MM.1S (cell line): ENCODE results near the gene RDH16.
"Not testable (repeated sequence)": the region's sequence is repeated elsewhere in the genome, so short reads cannot be mapped to it uniquely, and the experiment has no call there.

ENCODE experiments used
- DNase-seq: peaks from one replicate; pipeline ENCODE4 v3.0.0-alpha.2; 2015
- H2AFZ ChIP-seq: fragments of 300-600 bp; sonication (generic); 2 replicates; pipeline ENCODE4 v1.6.0; 2016; ENCODE audit warnings: antibody characterized with exemption, low read length
- H3F3A ChIP-seq: fragments of 300-600 bp; sonication (generic); 2 replicates; pipeline ENCODE4 v1.6.1; 2016; ENCODE audit warnings: mild to moderate bottlenecking, antibody characterized with exemption, low read length, moderate library complexity, mixed read lengths; ENCODE audit not compliant: insufficient read depth
- H3K27ac ChIP-seq: fragments of 300-600 bp; sonication (generic); 2 replicates; pipeline ENCODE4 v1.5.1; 2016; ENCODE audit warnings: mild to moderate bottlenecking, low read length
- H3K27me3 ChIP-seq: fragments of 300-600 bp; sonication (generic); replicated peaks from 2 replicates; pipeline ENCODE4 v1.6.0; 2016; ENCODE audit warnings: low read length; ENCODE audit not compliant: insufficient read depth
- H3K36me3 ChIP-seq: fragments of 300-600 bp; sonication (generic); replicated peaks from 2 replicates; pipeline ENCODE4 v1.6.1; 2016; ENCODE audit warnings: mild to moderate bottlenecking, low read length, mixed read lengths; ENCODE audit not compliant: insufficient read depth
- H3K4me1 ChIP-seq: fragments of 300-600 bp; sonication (generic); 2 replicates; pipeline ENCODE4 v1.6.1; 2016; ENCODE audit warnings: low read length, mixed read lengths
- H3K4me2 ChIP-seq: fragments of 300-600 bp; sonication (generic); 2 replicates; pipeline ENCODE4 v1.6.0; 2016; ENCODE audit warnings: low read depth, low read length
- H3K4me3 ChIP-seq: fragments of 300-600 bp; sonication (generic); 2 replicates; pipeline ENCODE4 v1.5.1; 2016; ENCODE audit warnings: low read length, mixed read lengths
- H3K79me2 ChIP-seq: fragments of 300-600 bp; sonication (generic); 2 replicates; pipeline ENCODE4 v1.6.1; 2016; ENCODE audit warnings: mixed run types, low read length, mixed read lengths
- H3K9ac ChIP-seq: fragments of 300-600 bp; sonication (generic); 2 replicates; pipeline ENCODE4 v1.6.1; 2016; ENCODE audit warnings: low read length, mixed read lengths
- H3K9me2 ChIP-seq: fragments of 300-600 bp; sonication (generic); replicated peaks from 2 replicates; pipeline ENCODE4 v1.6.1; 2016; ENCODE audit warnings: mild to moderate bottlenecking, low read length, mixed read lengths; ENCODE audit not compliant: insufficient read depth
- H3K9me3 ChIP-seq: fragments of 300-600 bp; sonication (generic); replicated peaks from 2 replicates; pipeline ENCODE4 v1.6.1; 2016; ENCODE audit warnings: mild to moderate bottlenecking, low read length, mixed read lengths; ENCODE audit not compliant: insufficient read depth
- H4K20me1 ChIP-seq: fragments of 300-600 bp; sonication (generic); 2 replicates; pipeline ENCODE4 v1.6.1; 2016; ENCODE audit warnings: mild to moderate bottlenecking, low read length, moderate library complexity, mixed read lengths; ENCODE audit not compliant: insufficient read depth
- CTCF ChIP-seq: fragments of 300-600 bp; sonication (generic); IDR thresholded peaks from 2 replicates; pipeline ENCODE4 v1.5.1; 2016; ENCODE audit warnings: antibody characterized with exemption, low read length, mixed read lengths
- EZH2 ChIP-seq: fragments of 300-600 bp; sonication (generic); optimal IDR thresholded peaks from 2 replicates; pipeline ENCODE3; 2017; ENCODE audit warnings: low read depth, mild to moderate bottlenecking, antibody characterized with exemption, low read length, mixed read lengths
- EZH2phosphoT487 ChIP-seq: fragments of 300-600 bp; sonication (generic); IDR thresholded peaks from 2 replicates; pipeline ENCODE4 v1.6.1; 2018; ENCODE audit warnings: antibody characterized with exemption, low read length

Gene RDH16

GRCh38 chr12:56947633-56948456, 9.6 kb downstream of the RDH16 start:
- Histone ChIP-seq H2AFZ (no peak overlapping the region), H3K4me2 (no peak overlapping the region)
- no peak for DNase-seq

GRCh38 chr12:56943878-56944277, 13.5 kb downstream of the RDH16 start:
- H3K36me3 ChIP-seq: no peaks in the 10 kb centered on the region
- no peaks in the 10 kb centered on the region for H3K9me2 ChIP-seq
- no peak overlapping the region for H3K9ac ChIP-seq
- H3F3A ChIP-seq: no peaks in the 10 kb centered on the region
- TF ChIP-seq EZH2: no peak
- no peak for TF ChIP-seq CTCF
- H3K4me2 ChIP-seq: no peak overlapping the region
- no peaks in the 10 kb centered on the region for H3K9me3 ChIP-seq
- H3K79me2 ChIP-seq: no peaks in the 10 kb centered on the region
- no peaks in the 10 kb centered on the region for H3K4me1 ChIP-seq
- H3K4me3 ChIP-seq: no peak overlapping the region
- H4K20me1 ChIP-seq: no peaks in the 10 kb centered on the region
- H2AFZ ChIP-seq: no peak overlapping the region
- H3K27me3 ChIP-seq: no peaks in the 10 kb centered on the region
- H3K27ac ChIP-seq: no peak overlapping the region
- DNase-seq: no peak

More at GRCh38 chr12:56947633-56948456, 9.6 kb downstream of the RDH16 start:
- Histone ChIP-seq H4K20me1 (no peaks in the 10 kb centered on the region), H3K4me1 (no peaks in the 10 kb centered on the region), H3K9me3 (no peaks in the 10 kb centered on the region), H3K36me3 (no peaks in the 10 kb centered on the region), H3F3A (no peaks in the 10 kb centered on the region), H3K4me3 (no peak overlapping the region), H3K79me2 (no peaks in the 10 kb centered on the region), H3K9me2 (no peaks in the 10 kb centered on the region), H3K27me3 (no peaks in the 10 kb centered on the region), H3K9ac (no peak overlapping the region), H3K27ac (no peak overlapping the region)
- TF ChIP-seq EZH2phosphoT487 (no peak), CTCF (peak; percentile 7; the same call in 1 of the 2 replicates), EZH2 (no peak)

- not testable (repeated sequence) for H3K4me1 ChIP-seq, H4K20me1 ChIP-seq, DNase-seq, H3K36me3 ChIP-seq, H3K9ac ChIP-seq, H3K27ac ChIP-seq, H2AFZ ChIP-seq, H3K4me2 ChIP-seq, H3F3A ChIP-seq, H3K79me2 ChIP-seq, H3K4me3 ChIP-seq, H3K9me3 ChIP-seq, H3K9me2 ChIP-seq, H3K27me3 ChIP-seq
Observed at GRCh38 chr12:56943374-56943773, 14.0 kb downstream of the RDH16 start.

- no peak for DNase-seq
- Histone ChIP-seq H3K79me2 (no peaks in the 10 kb centered on the region), H3K4me3 (no peak overlapping the region), H3K4me2 (no peak overlapping the region), H3K9ac (no peak overlapping the region), H3K36me3 (no peaks in the 10 kb centered on the region), H3F3A (no peaks in the 10 kb centered on the region), H3K27ac (no peak overlapping the region), H2AFZ (no peak overlapping the region), H3K4me1 (no peaks in the 10 kb centered on the region), H4K20me1 (no peaks in the 10 kb centered on the region), H3K9me3 (no peaks in the 10 kb centered on the region), H3K9me2 (no peaks in the 10 kb centered on the region), H3K27me3 (no peaks in the 10 kb centered on the region)
- TF ChIP-seq EZH2: no peak
- no peak for TF ChIP-seq EZH2phosphoT487
- no peak for TF ChIP-seq CTCF
Observed at GRCh38 chr12:56941299-56942017, 15.9 kb downstream of the RDH16 start.

- H3K4me3 ChIP-seq, H3K9me2 ChIP-seq, H3K4me1 ChIP-seq, H2AFZ ChIP-seq, H3K36me3 ChIP-seq, DNase-seq, H3K9ac ChIP-seq, H3K27ac ChIP-seq, H4K20me1 ChIP-seq, H3K79me2 ChIP-seq, H3K4me2 ChIP-seq, H3F3A ChIP-seq, H3K27me3 ChIP-seq, H3K9me3 ChIP-seq: not testable (repeated sequence)
Observed at GRCh38 chr12:56940942-56941298, 16.5 kb downstream of the RDH16 start.
